ENCODE results near the gene BLOC1S5. TPM values are rescaled to one million over a fixed set of nuclear protein-coding genes. Genes with fewer than 3 reads are reported as not detected.

BLOC1S5 gene
- total and polyA plus RNA-seq, 9 of the 15 experiments (the other 6 are each of a cell fraction or from before 2014, with no cell fraction given) = 8.5 to 41.0 (median 27.7) TPM

DNA sequence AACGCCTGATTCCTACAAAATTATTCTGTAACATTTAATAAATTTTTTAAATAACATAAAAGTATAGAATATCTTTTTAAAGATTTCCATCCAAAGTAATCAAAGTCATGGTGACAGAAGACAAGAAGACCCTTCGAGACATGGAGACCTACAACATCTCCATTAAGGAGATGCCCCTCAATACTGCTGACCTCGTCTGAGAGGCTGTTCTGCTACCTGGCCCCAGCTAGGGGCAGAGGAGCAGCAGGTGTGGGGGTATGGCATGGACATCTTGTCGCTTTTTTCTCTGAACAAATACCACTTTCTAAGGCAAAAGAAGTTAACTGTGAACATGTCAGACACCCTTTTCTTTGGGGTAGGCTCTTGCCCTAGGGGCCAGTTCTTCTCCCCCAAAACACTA lies 44.1 kb downstream of the BLOC1S5 start:
- DNase-seq (ENCODE audit: extremely low read depth in 1 of 4, low spot score in 3 of 4) (no peak), ATAC-seq (no peak), FAIRE-seq (no peak)
- Histone ChIP-seq H3K4me1 (replicated peaks in 1 of 2; ENCODE audit: control insufficient read depth in 2 of 2, insufficient read depth in 2 of 2, low read length in 2 of 2) (no peaks in the 10 kb centered on the region), H3K9ac (ENCODE audit: insufficient read depth in 1 of 2, low read depth in 2 of 2, low read length in 2 of 2) (no peak overlapping the region), H3K27ac (ENCODE audit: extremely low read depth, low read depth, low read length) (no peak overlapping the region), H3K9me3 (replicated peaks; ENCODE audit: control insufficient read depth, insufficient read depth, low read depth, low read length) (no peaks in the 10 kb centered on the region), H3K4me3 (no peak overlapping the region), H3K36me3 (ENCODE audit: control insufficient read depth, insufficient read depth, low read length) (peaks cover 14% of the 10 kb centered on the region), H4K20me1 (replicated peaks; ENCODE audit: control insufficient read depth, insufficient read depth, low read length) (no peaks in the 10 kb centered on the region), H3K4me2 (ENCODE audit: insufficient read depth, low read length) (no peak overlapping the region), H3K79me2 (ENCODE audit: control insufficient read depth, insufficient read depth, low read length) (no peaks in the 10 kb centered on the region), H3K27me3 (ENCODE audit: control insufficient read depth in 2 of 2, insufficient read depth in 2 of 2, low read length in 2 of 2) (no peaks in the 10 kb centered on the region), H2AFZ (ENCODE audit: low read depth, low read length) (no peak overlapping the region), H3K9me1 (ENCODE audit: control insufficient read depth, insufficient read depth, low read length) (no peaks in the 10 kb centered on the region)
- POLR2A ChIA-PET = no interaction called here
- TF ChIP-seq ZNF764 (CRISPR knock-in tag; IDR thresholded peaks at IDR 0.05; ENCODE audit: low read depth) = no peak
- TF ChIP-seq MEIS2 (IDR thresholded peaks at IDR 0.05; ENCODE audit: partially characterized antibody) = no peak
- no peak for TF ChIP-seq ZNF12 (CRISPR knock-in tag; IDR thresholded peaks at IDR 0.05)
- no peak for TF ChIP-seq SAFB (IDR thresholded peaks at IDR 0.05; ENCODE audit: borderline replicate concordance, low read depth, low read length)
- TF ChIP-seq SMARCC2 (IDR thresholded peaks at IDR 0.05; ENCODE audit: low read depth) = no peak
- TF ChIP-seq NR4A1 (CRISPR knock-in tag; IDR thresholded peaks at IDR 0.05) = no peak
- no peak for TF ChIP-seq NR4A1 (tag; IDR thresholded peaks at IDR 0.05)
- no peak for TF ChIP-seq TRIM24 (IDR thresholded peaks at IDR 0.05)
- TF ChIP-seq FOXA1 (IDR thresholded peaks at IDR 0.05; ENCODE audit: borderline replicate concordance) = no peak
- TF ChIP-seq DDX20 (tag; IDR thresholded peaks at IDR 0.05; ENCODE audit: low read depth) = no peak
- TF ChIP-seq, protein P1, sequence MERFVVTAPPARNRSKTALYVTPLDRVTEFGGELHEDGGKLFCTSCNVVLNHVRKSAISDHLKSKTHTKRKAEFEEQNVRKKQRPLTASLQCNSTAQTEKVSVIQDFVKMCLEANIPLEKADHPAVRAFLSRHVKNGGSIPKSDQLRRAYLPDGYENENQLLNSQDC (CRISPR knock-in tag; IDR thresholded peaks at IDR 0.05) = no peak
- intact Hi-C loops (cut with micrococcal nuclease) = no loop called here
- no TSS peak for BruUV-seq (replicated peaks)
- 71% methylated on average over 4 of the region's 4 CpGs for WGBS (ENCODE audit: insufficient coverage, low coverage, missing lambda C conversion rate)
- CTCF ChIA-PET (ENCODE audit: low intra/inter-chr PET ratio) = interaction anchor here (0.7 kb wide), 1 partner anchor 161 kb away, joined by 3 read pairs; no protein-coding TSS in a partner anchor
- in situ Hi-C loops (cut with MboI) = no loop called here
